Neural cell (in vitro differentiated cells): ENCODE results near the gene ZNF727. TPM values are rescaled to one million over a fixed set of nuclear protein-coding genes. Genes with fewer than 3 reads are reported as not detected.
"Not testable (repeated sequence)": the region's sequence is repeated elsewhere in the genome, so short reads cannot be mapped to it uniquely, and the experiment has no call there.

Source experiments
- H2AFZ ChIP-seq: fragments of 200-600, 300-800 bp; sonication (generic), shearing (Covaris generic); 2 replicates; pipeline ENCODE4 v1.6.0; 2014; ENCODE audit warnings: low read depth, mild to moderate bottlenecking, antibody characterized with exemption, low read length, moderate library complexity
- H3F3A ChIP-seq: fragments of 200-600 bp; shearing (Covaris generic); 2 replicates; pipeline ENCODE4 v1.6.1; 2016; ENCODE audit warnings: mild to moderate bottlenecking, moderate library complexity, mixed read lengths, antibody characterized with exemption, low read length; ENCODE audit not compliant: insufficient read depth, poor library complexity, severe bottlenecking
- H3K27ac ChIP-seq: fragments of 200-600, 300-800 bp; sonication (generic), shearing (Covaris generic); 2 replicates; pipeline ENCODE4 v1.5.1; 2014; ENCODE audit warnings: mild to moderate bottlenecking, low read length, moderate library complexity
- H3K27me3 ChIP-seq: fragments of 300-800, 200-600 bp; sonication (generic), shearing (Covaris generic); 2 replicates; pipeline ENCODE4 v1.6.0; 2014; ENCODE audit warnings: mild to moderate bottlenecking, low read depth, low read length, moderate library complexity; ENCODE audit not compliant: insufficient read depth
- H3K36me3 ChIP-seq: fragments of 300-800, 200-600 bp; sonication (generic), shearing (Covaris generic); 2 replicates; pipeline ENCODE4 v1.5.1; 2014; ENCODE audit warnings: mild to moderate bottlenecking, antibody characterized with exemption, low read length, moderate library complexity; ENCODE audit not compliant: insufficient read depth
- H3K4me2 ChIP-seq: fragments of 300-800, 200-600 bp; sonication (generic), shearing (Covaris generic); 2 replicates; pipeline ENCODE4 v1.6.0; 2014; ENCODE audit warnings: mild to moderate bottlenecking, low read length
- H3K4me3 ChIP-seq: fragments of 300-800, 200-600 bp; sonication (generic), shearing (Covaris generic); 2 replicates; pipeline ENCODE4 v1.5.1; 2014; ENCODE audit warnings: mild to moderate bottlenecking, low read length, moderate library complexity
- H3K79me2 ChIP-seq: fragments of 200-600 bp; shearing (Covaris generic); replicated peaks from 2 replicates; pipeline ENCODE4 v1.6.0; 2014; ENCODE audit warnings: mild to moderate bottlenecking, low read length, moderate library complexity; ENCODE audit not compliant: insufficient read depth
- H3K9ac ChIP-seq: fragments of 300-800, 200-600 bp; sonication (generic), shearing (Covaris generic); 2 replicates; pipeline ENCODE4 v1.6.1; 2016; ENCODE audit warnings: mild to moderate bottlenecking, low read length, mixed read lengths
- H3K9me2 ChIP-seq: fragments of 200-600 bp; shearing (Covaris generic); 2 replicates; pipeline ENCODE4 v1.6.1; 2016; ENCODE audit warnings: mild to moderate bottlenecking, low read length, mixed read lengths; ENCODE audit not compliant: insufficient read depth
- H3K9me3 ChIP-seq: fragments of 200-600, 300-800 bp; sonication (generic), shearing (Covaris generic); 2 replicates; pipeline ENCODE4 v1.6.1; 2016; ENCODE audit warnings: mild to moderate bottlenecking, mixed run types, low read length, moderate library complexity, mixed read lengths
- H4K20me1 ChIP-seq: fragments of 200-600 bp; shearing (Covaris generic); 2 replicates; pipeline ENCODE4 v1.6.1; 2016; ENCODE audit warnings: mild to moderate bottlenecking, mixed run types; ENCODE audit not compliant: insufficient read depth
- CTCF ChIP-seq: fragments of 450-650 bp; IDR thresholded peaks from 2 replicates; pipeline ENCODE4 v1.5.1; 2014; ENCODE audit warnings: antibody characterized with exemption, mild to moderate bottlenecking, moderate library complexity; ENCODE audit not compliant: poor library complexity, severe bottlenecking
- EP300 ChIP-seq: fragments of 450-650 bp; conservative IDR thresholded peaks from 2 replicates; pipeline ENCODE4 v1.6.1; 2014; ENCODE audit warnings: antibody characterized with exemption, mild to moderate bottlenecking, moderate library complexity; ENCODE audit not compliant: poor library complexity, severe bottlenecking
- EZH2 ChIP-seq: fragments of 200-600, 300-800 bp; shearing (Covaris generic), sonication (generic); IDR thresholded peaks from 2 replicates; pipeline ENCODE4 v1.6.1; 2014; ENCODE audit warnings: antibody characterized with exemption, low read length, borderline replicate concordance, mild to moderate bottlenecking; ENCODE audit not compliant: insufficient read depth, poor library complexity, severe bottlenecking
- MXI1 ChIP-seq: fragments of 450-650 bp; conservative IDR thresholded peaks from 2 replicates; pipeline ENCODE4 v1.6.1; 2014; ENCODE audit warnings: antibody characterized with exemption, mild to moderate bottlenecking; ENCODE audit not compliant: poor library complexity, severe bottlenecking
- POLR2AphosphoS5 ChIP-seq: IDR thresholded peaks from 2 replicates; pipeline ENCODE4 v1.6.1; 2012
- RAD21 ChIP-seq: fragments of 450-650 bp; conservative IDR thresholded peaks from 2 replicates; pipeline ENCODE4 v1.6.1; 2014; ENCODE audit warnings: antibody characterized with exemption, mild to moderate bottlenecking, moderate library complexity
- REST ChIP-seq: IDR thresholded peaks from 2 replicates; pipeline ENCODE4 v1.6.1; 2012; ENCODE audit warnings: borderline replicate concordance
- SMC3 ChIP-seq: fragments of 450-650 bp; conservative IDR thresholded peaks from 2 replicates; pipeline ENCODE4 v1.6.1; 2014; ENCODE audit warnings: antibody characterized with exemption, mild to moderate bottlenecking, moderate library complexity; ENCODE audit not compliant: poor library complexity
- TAF1 ChIP-seq: IDR thresholded peaks from 2 replicates; pipeline ENCODE4 v1.6.1; 2012; ENCODE audit warnings: low read depth
- polyA minus RNA-seq: library from RNA; depleted of rRNA, polyadenylated mRNA; stranded (reverse); fragments of >200 nt; gene quantifications from 2 replicates; pipeline ENCODE4 v1.2.3, GENCODE V29; 2014
- polyA plus RNA-seq: library from polyadenylated mRNA; depleted of rRNA; stranded (reverse); fragments of >200 nt; gene quantifications from 2 replicates; pipeline ENCODE4 v1.2.3, GENCODE V29; 2014

The ZNF727 gene
- polyA plus RNA-seq: not detected in 2 replicates
- polyA minus RNA-seq: not detected in 2 replicates

DNA sequence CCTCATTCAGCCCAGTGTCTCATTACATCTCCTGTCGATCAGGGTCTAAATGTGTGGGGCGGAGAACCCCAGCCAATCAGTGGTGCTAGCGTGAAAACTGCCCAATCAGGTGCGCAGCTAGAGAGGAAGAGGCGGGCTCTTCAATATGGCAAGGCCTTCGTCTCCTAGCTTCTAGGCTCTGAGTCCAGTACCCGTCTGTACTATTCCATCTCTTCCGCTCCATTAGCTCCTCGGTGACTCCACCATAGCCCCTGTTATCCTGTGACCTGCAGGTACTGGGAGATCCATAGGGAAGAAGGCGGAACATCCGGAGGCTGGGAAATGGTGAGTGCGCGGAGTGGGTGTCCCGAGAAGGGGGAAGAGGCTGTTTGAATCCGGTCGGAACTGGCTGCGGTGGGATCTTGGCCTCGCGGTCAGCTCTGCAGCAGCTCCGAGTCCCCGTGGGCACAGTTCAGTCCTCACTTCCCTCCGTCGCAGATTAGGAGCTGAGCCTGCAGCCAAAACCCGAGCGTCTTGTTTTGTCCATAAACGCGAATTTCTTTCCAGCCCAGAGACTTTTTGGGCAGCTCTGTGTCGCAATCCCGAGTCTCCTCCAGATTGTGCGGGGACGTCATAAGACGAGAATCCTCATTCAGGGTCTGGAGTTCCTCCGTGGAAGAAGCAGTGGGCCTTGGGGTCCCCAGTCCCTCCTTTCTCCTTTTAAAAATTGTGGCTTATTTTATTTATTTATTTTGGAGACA, at the start of gene ZNF727:
TSS of gene ZNF727 (plus strand) at position 134 of the 740 bp plus-strand sequence. CDS start at position 322, 188 bp downstream.
- Histone ChIP-seq H3K27me3 (no peaks in the 10 kb centered on the region), H4K20me1 (no peaks in the 10 kb centered on the region), H3F3A (no peaks in the 10 kb centered on the region), H3K9ac (no peak within 1 kb of the TSS), H3K9me2 (no peaks in the 10 kb centered on the region), H3K4me2 (no peak within 1 kb of the TSS), H3K4me3 (no peak within 1 kb of the TSS), H2AFZ (no peak within 1 kb of the TSS), H3K9me3 (no peaks in the 10 kb centered on the region), H3K79me2 (no peaks in the 10 kb centered on the region), H3K27ac (no peak within 1 kb of the TSS), H3K36me3 (no peaks in the 10 kb centered on the region)
- TF ChIP-seq MXI1 (no peak), EZH2 (no peak), CTCF (no peak), RAD21 (no peak), POLR2AphosphoS5 (no peak), REST (no peak), EP300 (no peak), SMC3 (no peak), TAF1 (no peak)

- no peak within 1 kb of the TSS for H3K9ac ChIP-seq
- no peaks in the 10 kb centered on the region for H3K9me2 ChIP-seq
- H3K36me3 ChIP-seq: no peaks in the 10 kb centered on the region
- no peak within 1 kb of the TSS for H3K27ac ChIP-seq
- peaks cover 1% of the 10 kb centered on the region for H3K9me3 ChIP-seq
- no peak within 1 kb of the TSS for H2AFZ ChIP-seq
- no peak within 1 kb of the TSS for H3K4me3 ChIP-seq
- H3K4me2 ChIP-seq: no peak within 1 kb of the TSS
- H3K27me3 ChIP-seq: no peaks in the 10 kb centered on the region
- H3K79me2 ChIP-seq: no peaks in the 10 kb centered on the region
- H4K20me1 ChIP-seq: no peaks in the 10 kb centered on the region
- TF ChIP-seq MXI1: no peak
- TF ChIP-seq POLR2AphosphoS5: no peak
- TF ChIP-seq CTCF: no peak
- TF ChIP-seq EZH2: no peak
- TF ChIP-seq SMC3: no peak
- TF ChIP-seq TAF1: no peak
- no peak for TF ChIP-seq REST
- no peak for TF ChIP-seq EP300
- no peak for TF ChIP-seq RAD21
- H3F3A ChIP-seq: no peaks in the 10 kb centered on the region
Observed at GRCh38 chr7:63998549-63998948, 46.7 kb upstream of the ZNF727 start, which contains the start of gene ZNF722. ZNF722 (plus strand) TSS chr7:63998849; CDS start chr7:63998962, 113 bp downstream.

GRCh38 chr7:64015496-64015895, 29.7 kb upstream of the ZNF727 start:
- H3K9me2 ChIP-seq, H3K4me2 ChIP-seq, H3K27me3 ChIP-seq, H3K79me2 ChIP-seq, H3K9ac ChIP-seq, H3K9me3 ChIP-seq, H3K36me3 ChIP-seq, H2AFZ ChIP-seq, H3F3A ChIP-seq, H3K4me3 ChIP-seq, H4K20me1 ChIP-seq, H3K27ac ChIP-seq: not testable (repeated sequence)
